HepG2 (cell line): Measurements from ENCODE around the gene SP7. TPM values are rescaled to one million over a fixed set of nuclear protein-coding genes. Genes with fewer than 3 reads are reported as not detected.

Source experiments
- ATF7-NPFF ChIP-seq: sonication (generic); formaldehyde crosslinking; IDR thresholded peaks from 2 replicates; pipeline ENCODE4 v1.8.1; 2023; ENCODE audit warnings: mild to moderate bottlenecking, low read depth, missing genetic modification reagents, moderate library complexity
- CREB3 ChIP-seq: sonication (generic); formaldehyde crosslinking; IDR thresholded peaks from 2 replicates; pipeline ENCODE4 v1.5.0; 2020; ENCODE audit warnings: missing genetic modification reagents
- ELK4 ChIP-seq: sonication (generic); formaldehyde crosslinking; IDR thresholded peaks from 2 replicates; pipeline ENCODE4 v1.9.0; 2021; ENCODE audit warnings: missing genetic modification reagents, borderline replicate concordance
- ETV6 ChIP-seq: sonication (generic); formaldehyde crosslinking; conservative IDR thresholded peaks from 2 replicates; pipeline ENCODE4 v1.4.0; 2020; ENCODE audit warnings: missing genetic modification reagents
- KMT2A ChIP-seq: sonication (generic); formaldehyde crosslinking; IDR thresholded peaks from 2 replicates; pipeline ENCODE4 v1.4.0; 2020; ENCODE audit warnings: missing genetic modification reagents
- MED8 ChIP-seq: sonication (generic); formaldehyde crosslinking; IDR thresholded peaks from 2 replicates; pipeline ENCODE4 v1.8.1; 2023; ENCODE audit warnings: mild to moderate bottlenecking, missing genetic modification reagents; ENCODE audit not compliant: insufficient replicate concordance
- MIXL1 ChIP-seq: IDR thresholded peaks from 2 replicates; pipeline ENCODE4 v1.6.1; 2016
- MXD1 ChIP-seq: sonication (generic); formaldehyde crosslinking; IDR thresholded peaks from 2 replicates; pipeline ENCODE4 v1.4.0; 2020; ENCODE audit warnings: mild to moderate bottlenecking, missing genetic modification reagents
- MXI1 ChIP-seq: IDR thresholded peaks from 3 replicates; pipeline ENCODE4 v1.6.1; 2012; ENCODE audit warnings: low read depth, low read length, inconsistent platforms, borderline replicate concordance
- NFE2L2 ChIP-seq: fragments of 150-350 bp; IDR thresholded peaks from 2 replicates; pipeline ENCODE4 v1.6.1; 2014; ENCODE audit warnings: low read length
- PAWR ChIP-seq: sonication (generic); formaldehyde crosslinking; IDR thresholded peaks from 2 replicates; pipeline ENCODE4 v1.4.0; 2020; ENCODE audit warnings: missing genetic modification reagents, mild to moderate bottlenecking, borderline replicate concordance
- POLR2AphosphoS2 ChIP-seq: IDR thresholded peaks from 2 replicates; pipeline ENCODE4 v1.6.1; 2011; ENCODE audit warnings: low read depth, low read length, improper control_type of control experiment
- RBFOX2 ChIP-seq: fragments of 200-400 bp; formaldehyde crosslinking; IDR thresholded peaks from 2 replicates; pipeline ENCODE4 v1.6.1; 2017; ENCODE audit warnings: low read depth, mild to moderate bottlenecking, low read length
- SNAPC2 ChIP-seq: sonication (generic); formaldehyde crosslinking; IDR thresholded peaks from 2 replicates; pipeline ENCODE4 v1.8.1; 2022; ENCODE audit warnings: mild to moderate bottlenecking, missing genetic modification reagents
- TAF1 ChIP-seq: sonication (generic); formaldehyde crosslinking; IDR thresholded peaks from 2 replicates; pipeline ENCODE4 v1.4.0; 2020; ENCODE audit warnings: missing genetic modification reagents
- TEAD2 ChIP-seq: sonication (generic); formaldehyde crosslinking; IDR thresholded peaks from 2 replicates; pipeline ENCODE4 v1.9.0; 2021; ENCODE audit warnings: missing genetic modification reagents
- THAP11 ChIP-seq: IDR thresholded peaks from 2 replicates; pipeline ENCODE4 v1.6.1; 2016; ENCODE audit warnings: missing biosample characterization, missing genetic modification reagents
- ZBTB33 ChIP-seq: sonication (generic); formaldehyde crosslinking; IDR thresholded peaks from 2 replicates; pipeline ENCODE4 v1.4.0; 2020; ENCODE audit warnings: missing genetic modification reagents
- ZFP36L2 ChIP-seq: sonication (generic); formaldehyde crosslinking; IDR thresholded peaks from 2 replicates; pipeline ENCODE4 v1.4.0; 2020; ENCODE audit warnings: missing genetic modification reagents
- ZNF10 ChIP-seq: sonication (generic); formaldehyde crosslinking; IDR thresholded peaks from 2 replicates; pipeline ENCODE4 v1.4.0; 2020; ENCODE audit warnings: mild to moderate bottlenecking, low read depth, missing genetic modification reagents, borderline replicate concordance
- ZNF263 ChIP-seq: sonication (generic); formaldehyde crosslinking; IDR thresholded peaks from 2 replicates; pipeline ENCODE4 v1.4.0; 2020; ENCODE audit warnings: missing genetic modification reagents
- ZNF414 ChIP-seq: sonication (generic); formaldehyde crosslinking; IDR thresholded peaks from 2 replicates; pipeline ENCODE4 v1.5.0; 2020; ENCODE audit warnings: missing genetic modification reagents
- ZNF468 ChIP-seq: sonication (generic); formaldehyde crosslinking; IDR thresholded peaks from 2 replicates; pipeline ENCODE4 v1.8.0; 2022; ENCODE audit warnings: mild to moderate bottlenecking, moderate library complexity, missing genetic modification reagents
- ZNF510 ChIP-seq: sonication (generic); formaldehyde crosslinking; IDR thresholded peaks from 2 replicates; pipeline ENCODE4 v1.4.0; 2020; ENCODE audit warnings: low read depth, mild to moderate bottlenecking, missing genetic modification reagents
- ZNF674 ChIP-seq: sonication (generic); formaldehyde crosslinking; IDR thresholded peaks from 2 replicates; pipeline ENCODE4 v1.5.0; 2020; ENCODE audit warnings: low read depth, mild to moderate bottlenecking, missing genetic modification reagents
- ZNF839 ChIP-seq: sonication (generic); formaldehyde crosslinking; IDR thresholded peaks from 2 replicates; pipeline ENCODE4 v1.4.0; 2020; ENCODE audit warnings: missing genetic modification reagents, mild to moderate bottlenecking, borderline replicate concordance
- ZSCAN22 ChIP-seq: sonication (generic); formaldehyde crosslinking; IDR thresholded peaks from 2 replicates; pipeline ENCODE4 v1.4.0; 2020; ENCODE audit warnings: mild to moderate bottlenecking, missing genetic modification reagents
- polyA plus RNA-seq, 8 experiments: library from polyadenylated mRNA; depleted of rRNA in 3 of 8; stranded (reverse) in 7 of 8; unstranded in 1 of 8; fragments of >200 nt; fragmentation: Illumina TruSeq in 4 of 8; extraction: Trizol in 4 of 8; gene quantifications; 2 replicates each; pipeline versions ENCODE4 v1.2.1 to v1.2.3, GENCODE V29; 2011 to 2016; ENCODE audit warnings: low read depth in 4 of 8, missing spikeins in 1 of 8, mixed read lengths in 1 of 8; ENCODE audit not compliant: insufficient read depth in 1 of 8
- total RNA-seq, 5 experiments: library from RNA; depleted of rRNA; stranded (reverse); fragments of >200 nt; fragmentation: Illumina TruSeq; extraction: Trizol; gene quantifications; 2 replicates each; pipeline ENCODE4 v1.2.3, GENCODE V29; 2016; ENCODE audit warnings: low read depth in 1 of 5

The SP7 gene
- total and polyA plus RNA-seq, 2 of the 13 experiments (the other 11 are each of a cell fraction or from before 2014, with no cell fraction given) = not detected

DNA sequence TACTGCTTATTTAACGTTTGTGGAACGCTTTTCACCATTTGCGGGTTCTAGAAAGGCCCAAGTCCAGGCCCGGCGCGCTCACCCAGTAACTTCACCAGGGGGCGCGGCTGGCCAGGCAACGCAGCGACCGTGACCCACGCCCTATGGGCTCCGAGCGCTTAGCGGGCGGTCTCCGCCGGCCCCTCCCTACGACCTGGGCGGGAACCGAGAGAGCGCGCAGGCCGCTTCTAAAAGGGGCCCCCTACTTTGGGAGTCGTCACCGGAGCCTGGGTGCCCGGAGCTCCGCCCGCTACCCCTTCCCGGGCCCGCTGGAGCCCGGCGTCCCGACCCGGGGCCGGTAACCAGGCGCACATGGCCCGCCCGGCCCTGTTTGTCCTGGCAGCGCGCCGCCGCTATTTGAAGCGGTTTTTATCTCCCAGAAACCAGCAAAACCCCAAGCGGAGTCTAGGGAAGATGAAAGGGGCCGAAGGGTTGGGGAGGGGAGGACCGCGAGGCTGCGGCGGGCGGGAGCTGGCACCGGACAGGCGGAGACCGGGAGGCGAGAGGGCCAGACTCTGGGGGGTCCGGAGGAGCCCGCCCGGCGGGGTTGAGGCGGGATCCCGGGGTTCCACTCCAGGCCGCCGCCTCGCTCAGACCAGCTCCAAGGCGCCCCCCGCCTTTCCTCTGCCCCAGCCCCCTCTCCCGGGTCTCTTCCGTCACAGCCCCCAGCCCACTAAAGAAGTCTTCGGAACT lies 11.2 kb downstream of the SP7 start (continued):
- TF ChIP-seq ZNF414 (CRISPR knock-in tag) (peak; percentile 56; the same call in 1 of the 2 replicates), ETV6 (CRISPR knock-in tag) (no peak), ZBTB33 (peak; percentile 43), ZNF10 (CRISPR knock-in tag) (no peak), ZFP36L2 (CRISPR knock-in tag) (no peak), ZNF674 (CRISPR knock-in tag) (0 out of 2 replicates have a peak, but pooled peaks have one; percentile 42), TAF1 (CRISPR knock-in tag) (peak; percentile 53; the same call in 1 of the 2 replicates), THAP11 (peak; percentile 64), MIXL1 (0 out of 2 replicates have a peak, but pooled peaks have one; percentile 24), RBFOX2 (peak; percentile 91), CREB3 (CRISPR knock-in tag) (no peak), NFE2L2 (no peak), ZSCAN22 (no peak), ZNF839 (CRISPR knock-in tag) (no peak), SNAPC2 (CRISPR knock-in tag) (peak; percentile 74), MXD1 (CRISPR knock-in tag) (peak; percentile 91), PAWR (no peak), ZNF468 (CRISPR knock-in tag) (no peak), ZNF263 (0 out of 2 replicates have a peak, but pooled peaks have one; percentile 34), MXI1 (peak; percentile 59; the same call in 1 of the 3 replicates), KMT2A (CRISPR knock-in tag) (peak; percentile 59; the same call in 1 of the 2 replicates), ELK4 (CRISPR knock-in tag) (no peak), TEAD2 (CRISPR knock-in tag) (no peak), MED8 (CRISPR knock-in tag) (peak; percentile 81), POLR2AphosphoS2 (no peak), ATF7-NPFF (CRISPR knock-in tag) (no peak), ZNF510 (no peak)
